Tibial artery (tissue), 4 donors: ENCODE data around the gene CPLANE2.
"Not testable (repeated sequence)": the region's sequence is repeated elsewhere in the genome, so short reads cannot be mapped to it uniquely, and the experiment has no call there.

ENCODE experiments used
- DNase-seq, 2 donors: peaks; one replicate each; pipeline ENCODE4 v3.0.0-alpha.2; 2019
- H3K27ac ChIP-seq, 2 donors: fragments of 200-600 bp; sonication (generic) in 1 of 2; 1 replicate in 1 of 2; 2 replicates in 1 of 2; pipeline ENCODE4 v1.5.1; 2018 to 2019; ENCODE audit warnings: mild to moderate bottlenecking in 1 of 2
- H3K27me3 ChIP-seq, 2 donors: fragments of 200-600 bp; sonication (generic) in 1 of 2; one replicate each; pipeline versions ENCODE4 v1.5.1 to v1.6.0; 2016 to 2019
- H3K36me3 ChIP-seq, 3 donors: fragments of 200-600 bp; sonication (generic) in 2 of 3; one replicate each; pipeline ENCODE4 v1.5.1; 2016 to 2019; ENCODE audit warnings: mild to moderate bottlenecking in 2 of 3
- H3K4me1 ChIP-seq, 4 donors: fragments of 200-600 bp; sonication (generic) in 2 of 4; 1 replicate in 3 of 4; 2 replicates in 1 of 4; pipeline ENCODE4 v1.5.1; 2016 to 2019
- H3K4me3 ChIP-seq, 2 donors: fragments of 200-600 bp; sonication (generic) in 1 of 2; 1 replicate in 1 of 2; 2 replicates in 1 of 2; pipeline ENCODE4 v1.5.1; 2018 to 2019; ENCODE audit warnings: mild to moderate bottlenecking in 2 of 2
- H3K9me3 ChIP-seq, 3 donors: fragments of 200-600 bp; sonication (generic) in 1 of 3; one replicate each; pipeline ENCODE4 v1.5.1; 2016 to 2019
- intact Hi-C: fragments of 100-400 bp; cut with DNase I; formaldehyde crosslinking; loops from one replicate; pipeline ENCODE4 v1.15.0; 2023; ENCODE audit warnings: low total_unique reads
- TF ChIP-seq, protein P1 (sequence below), 2 experiments: fragments of 200-600 bp in 1 of 2; fragments of 450-650 bp in 1 of 2; IDR thresholded peaks; one replicate each; pipeline ENCODE4 v1.5.1; 2017 to 2019; ENCODE audit warnings: antibody characterized with exemption in 2 of 2, mild to moderate bottlenecking in 1 of 2, moderate library complexity in 1 of 2

Gene CPLANE2

DNA sequence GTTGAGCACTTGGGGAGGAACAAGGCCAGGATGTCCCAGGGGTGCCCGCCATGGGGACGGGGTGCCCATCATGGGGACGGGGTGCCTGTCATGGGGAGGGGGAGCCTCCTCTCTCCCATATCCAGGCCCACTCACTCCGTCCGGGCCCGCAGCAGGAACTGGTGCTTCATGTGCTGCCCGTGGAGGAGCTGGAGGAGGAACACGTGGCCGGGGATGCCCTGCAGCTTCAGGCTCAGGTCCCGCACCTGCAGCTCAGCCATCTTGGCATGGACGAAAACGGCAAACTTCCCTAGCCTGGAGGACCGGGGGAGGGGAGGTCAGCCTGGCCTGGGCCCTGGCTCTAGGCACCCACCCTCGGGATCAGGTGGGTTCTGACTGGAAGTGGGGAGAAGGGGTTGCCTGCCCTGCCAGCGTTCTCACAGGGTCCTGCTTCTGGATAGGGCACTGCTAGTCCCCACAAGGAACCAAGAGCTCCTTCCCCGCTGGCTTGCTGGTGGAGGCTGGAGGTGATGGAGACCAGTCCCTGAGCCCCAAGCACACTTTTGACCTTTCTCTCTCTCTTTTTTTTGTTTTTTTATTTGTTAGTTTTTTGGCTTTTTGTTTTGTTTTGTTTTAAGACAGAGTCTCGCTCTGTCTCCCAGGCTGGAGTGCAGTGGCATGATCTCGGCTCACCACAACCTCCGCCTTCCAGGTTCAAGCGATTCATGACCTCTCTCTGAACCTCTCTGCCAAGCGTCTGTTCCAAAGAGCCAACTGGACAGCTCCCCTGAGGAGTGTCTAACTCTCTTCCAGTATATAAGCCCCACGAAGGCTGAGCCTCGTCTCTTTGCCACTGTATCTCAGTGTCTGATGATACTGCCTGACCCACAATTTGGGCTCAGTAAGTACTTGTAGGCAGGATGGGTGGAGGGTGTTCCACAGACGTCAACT, 34.4 kb downstream of the CPLANE2 start:
- peaks cover 0 to 41% (median 0%) of the 10 kb centered on the region in 3 donors for H3K36me3 ChIP-seq
- no peaks in the 10 kb centered on the region for H3K9me3 ChIP-seq
- TF ChIP-seq, protein P1, sequence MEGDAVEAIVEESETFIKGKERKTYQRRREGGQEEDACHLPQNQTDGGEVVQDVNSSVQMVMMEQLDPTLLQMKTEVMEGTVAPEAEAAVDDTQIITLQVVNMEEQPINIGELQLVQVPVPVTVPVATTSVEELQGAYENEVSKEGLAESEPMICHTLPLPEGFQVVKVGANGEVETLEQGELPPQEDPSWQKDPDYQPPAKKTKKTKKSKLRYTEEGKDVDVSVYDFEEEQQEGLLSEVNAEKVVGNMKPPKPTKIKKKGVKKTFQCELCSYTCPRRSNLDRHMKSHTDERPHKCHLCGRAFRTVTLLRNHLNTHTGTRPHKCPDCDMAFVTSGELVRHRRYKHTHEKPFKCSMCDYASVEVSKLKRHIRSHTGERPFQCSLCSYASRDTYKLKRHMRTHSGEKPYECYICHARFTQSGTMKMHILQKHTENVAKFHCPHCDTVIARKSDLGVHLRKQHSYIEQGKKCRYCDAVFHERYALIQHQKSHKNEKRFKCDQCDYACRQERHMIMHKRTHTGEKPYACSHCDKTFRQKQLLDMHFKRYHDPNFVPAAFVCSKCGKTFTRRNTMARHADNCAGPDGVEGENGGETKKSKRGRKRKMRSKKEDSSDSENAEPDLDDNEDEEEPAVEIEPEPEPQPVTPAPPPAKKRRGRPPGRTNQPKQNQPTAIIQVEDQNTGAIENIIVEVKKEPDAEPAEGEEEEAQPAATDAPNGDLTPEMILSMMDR (IDR thresholded peaks at IDR 0.05) = no peak
- intact Hi-C loops = loop anchor here (10.0 kb wide), 1 partner anchor 162 kb away; the partner anchor contains the start of gene SZRD1
- H3K27me3 ChIP-seq = no peaks in the 10 kb centered on the region
- no peak overlapping the region for H3K4me3 ChIP-seq
- no peak for DNase-seq
- no peak overlapping the region for H3K27ac ChIP-seq
- peaks cover 0 to 20% (median 10%) of the 10 kb centered on the region in 4 donors for H3K4me1 ChIP-seq

DNA sequence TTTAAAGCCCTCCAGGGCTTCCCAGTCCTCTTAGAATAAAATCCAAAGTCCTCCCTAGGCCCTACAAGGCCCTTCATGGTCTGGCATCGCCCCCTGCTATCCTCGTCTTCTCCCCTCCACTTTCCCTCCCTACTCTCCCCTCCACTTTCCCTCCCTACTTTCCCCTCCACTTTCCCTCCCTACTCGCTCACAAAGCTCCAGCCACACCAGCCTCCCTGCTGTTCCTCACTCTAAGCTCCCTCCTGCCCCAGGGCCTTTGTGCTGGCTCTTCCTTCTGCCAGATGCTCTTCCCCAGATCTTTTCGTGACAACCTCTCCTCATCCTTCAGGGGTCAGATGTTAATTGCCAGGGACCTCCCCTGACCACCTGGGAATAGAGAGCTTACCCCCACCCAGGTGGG, 37.3 kb downstream of the CPLANE2 start:
- Histone ChIP-seq H3K9me3 (no peaks in the 10 kb centered on the region), H3K4me3 (no peak overlapping the region), H3K36me3 (peaks cover 0 to 42% (median 0%) of the 10 kb centered on the region in 3 donors), H3K4me1 (no peaks in the 10 kb centered on the region), H3K27me3 (no peaks in the 10 kb centered on the region), H3K27ac (no peak overlapping the region)
- intact Hi-C loops = loop anchor here (10.0 kb wide), 1 partner anchor 165 kb away; the partner anchor contains the start of gene SZRD1
- DNase-seq = no peak
- TF ChIP-seq, protein P1 (IDR thresholded peaks at IDR 0.05) = no peak

DNA sequence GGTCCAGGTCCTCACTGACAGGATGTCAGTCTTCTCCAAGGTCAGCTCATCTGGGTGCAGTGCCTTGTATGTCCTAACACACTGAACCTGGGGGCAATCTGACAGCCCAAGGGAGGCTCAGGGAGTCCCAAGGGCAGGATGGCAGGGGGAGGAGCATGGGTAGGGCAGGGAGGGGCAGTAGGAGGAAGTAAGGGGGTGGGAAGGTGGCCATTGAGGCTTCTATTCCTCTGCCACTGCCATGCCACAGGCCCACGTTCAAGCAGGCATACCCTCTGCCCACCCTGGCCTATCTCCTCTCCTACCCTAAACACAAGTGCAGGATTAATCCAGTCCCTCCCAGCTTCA, 37.9 kb downstream of the CPLANE2 start:
- no peaks in the 10 kb centered on the region for H3K27me3 ChIP-seq
- H3K4me1 ChIP-seq = no peaks in the 10 kb centered on the region
- no peak for DNase-seq
- intact Hi-C loops = no loop called here
- peaks cover 0 to 42% (median 0%) of the 10 kb centered on the region in 3 donors for H3K36me3 ChIP-seq
- H3K27ac ChIP-seq = no peak overlapping the region
- TF ChIP-seq, protein P1 (IDR thresholded peaks at IDR 0.05) = no peak
- no peak overlapping the region for H3K4me3 ChIP-seq
- H3K9me3 ChIP-seq = no peaks in the 10 kb centered on the region

DNA sequence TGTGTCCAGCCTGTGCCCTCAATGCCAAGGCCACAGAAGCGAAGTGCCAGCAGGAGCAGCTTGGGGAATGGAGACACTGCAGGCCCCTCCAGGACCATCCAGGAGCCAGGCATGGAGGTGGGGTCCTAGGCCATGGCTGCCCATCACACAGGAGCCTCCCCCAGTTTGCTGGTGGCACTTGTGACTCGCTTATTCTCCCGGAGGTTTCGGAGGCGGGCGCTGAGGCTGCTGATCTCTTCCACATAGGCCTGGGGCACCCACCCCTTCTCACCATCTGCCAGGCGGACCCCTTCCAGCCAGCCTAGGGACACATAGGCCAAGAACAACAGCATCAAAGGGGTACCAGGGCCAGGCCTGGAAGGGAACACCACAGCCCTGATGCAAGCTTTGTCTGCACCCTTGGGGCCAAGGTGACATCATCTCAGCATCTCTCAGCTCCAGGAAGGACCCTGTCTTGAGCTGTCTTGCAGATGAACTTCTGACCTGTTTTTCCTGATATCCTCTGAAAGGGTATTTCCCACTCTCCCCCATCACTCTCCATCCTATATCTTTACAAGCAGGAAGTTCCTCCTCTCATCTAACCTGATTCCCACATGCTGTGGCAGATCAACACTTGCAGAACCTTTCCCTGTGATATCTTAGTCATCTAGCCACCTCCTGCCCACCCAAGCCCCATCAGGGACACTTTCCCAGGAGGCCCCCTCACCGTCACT, 38.4 kb downstream of the CPLANE2 start:
- TF ChIP-seq, protein P1 (IDR thresholded peaks at IDR 0.05) = no peak
- no peak overlapping the region for H3K4me3 ChIP-seq

DNA sequence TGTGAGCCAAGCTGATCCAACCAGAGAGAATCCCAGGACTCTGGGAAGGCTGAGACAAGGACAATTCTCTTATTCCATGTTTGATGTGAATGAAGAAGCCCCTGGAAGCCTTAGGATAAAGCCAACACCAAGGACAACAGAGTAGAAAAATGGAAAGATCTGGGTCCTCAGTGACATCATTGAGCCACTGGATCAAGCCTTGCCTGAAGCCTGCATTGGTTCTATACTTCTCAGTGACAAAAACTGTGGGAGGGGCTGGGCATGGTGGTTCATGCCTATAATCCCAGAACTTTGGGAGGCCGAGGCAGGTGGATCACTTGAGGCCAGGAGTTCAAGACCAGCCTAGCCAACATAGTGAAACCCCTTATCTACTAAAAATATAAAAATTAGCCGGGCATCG, 40.1 kb downstream of the CPLANE2 start:
- H3K27me3 ChIP-seq = no peaks in the 10 kb centered on the region
- H3K9me3 ChIP-seq = no peaks in the 10 kb centered on the region
- no peak overlapping the region for H3K27ac ChIP-seq
- TF ChIP-seq, protein P1 (IDR thresholded peaks at IDR 0.05) = no peak
- intact Hi-C loops = no loop called here
- H3K4me1 ChIP-seq = peaks cover 0 to 3% (median 0%) of the 10 kb centered on the region in 4 donors
- DNase-seq = no peak
- no peak overlapping the region for H3K4me3 ChIP-seq
- peaks cover 0 to 32% (median 0%) of the 10 kb centered on the region in 3 donors for H3K36me3 ChIP-seq

More for the DNA sequence above, 38.4 kb downstream of the CPLANE2 start:
- Histone ChIP-seq H3K27me3 (no peaks in the 10 kb centered on the region), H3K27ac (no peak overlapping the region), H3K9me3 (no peaks in the 10 kb centered on the region), H3K36me3 (peaks cover 0 to 42% (median 0%) of the 10 kb centered on the region in 3 donors), H3K4me1 (no peaks in the 10 kb centered on the region)
- DNase-seq = no peak
- intact Hi-C loops = no loop called here

DNA sequence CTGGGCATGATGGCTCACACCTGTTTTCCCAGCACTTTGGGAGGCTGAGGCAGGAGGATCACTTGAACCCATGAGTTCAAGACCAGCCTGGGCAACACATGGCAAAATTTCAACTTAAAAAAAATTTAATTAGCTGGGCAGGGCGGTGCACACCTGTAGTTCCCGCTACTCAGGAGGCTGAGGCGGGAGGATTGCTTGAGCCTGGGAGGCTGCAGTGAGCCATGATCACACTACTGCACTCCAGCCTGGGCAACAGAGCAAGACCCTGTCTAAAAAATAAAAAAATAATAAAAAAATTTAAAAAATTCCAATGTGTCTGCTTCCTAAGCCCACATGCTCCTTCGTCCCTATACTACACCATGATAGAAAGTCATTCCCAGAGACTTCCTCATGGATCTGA, 40.8 kb downstream of the CPLANE2 start:
- H3K27ac ChIP-seq, DNase-seq, H3K9me3 ChIP-seq, intact Hi-C loops, H3K4me3 ChIP-seq, H3K27me3 ChIP-seq: not testable (repeated sequence)
- Histone ChIP-seq H3K36me3 (peaks cover 0 to 26% (median 0%) of the 10 kb centered on the region in 3 donors), H3K4me1 (peaks cover 0 to 10% (median 0%) of the 10 kb centered on the region in 4 donors)
